BE2C (cell line): Measurements from ENCODE around the gene IQSEC3.
"Not testable (repeated sequence)": the region's sequence is repeated elsewhere in the genome, so short reads cannot be mapped to it uniquely, and the experiment has no call there.

Experiments used
- DNase-seq: peaks from one replicate; pipeline ENCODE4 v3.0.0-alpha.2; 2020
- H3K27me3 ChIP-seq: fragments of 250-450 bp; sonication (Bioruptor Pico); 2 replicates; pipeline ENCODE4 v1.5.1; 2020; ENCODE audit warnings: mild to moderate bottlenecking
- H3K36me3 ChIP-seq: fragments of 250-450 bp; sonication (Bioruptor Pico); 2 replicates; pipeline ENCODE4 v1.5.1; 2020; ENCODE audit warnings: mild to moderate bottlenecking
- H3K4me1 ChIP-seq: fragments of 250-450 bp; sonication (Bioruptor Pico); 2 replicates; pipeline ENCODE4 v1.5.1; 2020
- H3K4me3 ChIP-seq: 2 replicates; pipeline ENCODE4 v1.5.1; 2011; ENCODE audit warnings: low read depth, low read length
- H3K9me3 ChIP-seq: fragments of 250-450 bp; sonication (Bioruptor Pico); 2 replicates; pipeline ENCODE4 v1.5.1; 2020
- TF ChIP-seq, protein P1 (sequence below): IDR thresholded peaks from 2 replicates; pipeline ENCODE4 v1.5.1; 2012; ENCODE audit warnings: mild to moderate bottlenecking, low read depth, low read length

IQSEC3 gene

DNA sequence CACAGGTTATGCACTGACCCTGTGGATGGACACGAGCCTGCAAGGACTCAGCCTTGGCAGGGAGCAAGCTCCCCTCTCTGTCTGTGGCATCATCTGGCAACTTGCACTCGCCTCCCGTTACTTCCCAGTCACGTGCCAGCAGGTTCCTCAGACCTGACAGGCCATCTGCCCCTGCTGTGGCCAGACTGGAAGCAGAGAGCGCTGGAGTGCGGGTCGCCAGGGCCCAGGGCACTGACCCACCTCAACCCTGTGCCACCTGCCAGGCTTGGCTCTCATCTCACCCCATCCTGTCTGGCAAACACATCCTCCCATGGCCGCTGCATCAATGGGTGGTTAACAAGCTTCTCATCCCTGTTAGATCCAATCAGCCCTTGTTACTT lies 119.0 kb downstream of the IQSEC3 start:
- Histone ChIP-seq H3K9me3 (no peaks in the 10 kb centered on the region), H3K4me1 (no peaks in the 10 kb centered on the region), H3K27me3 (no peaks in the 10 kb centered on the region), H3K36me3 (no peaks in the 10 kb centered on the region), H3K4me3 (no peak overlapping the region)
- no peak for DNase-seq
- TF ChIP-seq, protein P1, sequence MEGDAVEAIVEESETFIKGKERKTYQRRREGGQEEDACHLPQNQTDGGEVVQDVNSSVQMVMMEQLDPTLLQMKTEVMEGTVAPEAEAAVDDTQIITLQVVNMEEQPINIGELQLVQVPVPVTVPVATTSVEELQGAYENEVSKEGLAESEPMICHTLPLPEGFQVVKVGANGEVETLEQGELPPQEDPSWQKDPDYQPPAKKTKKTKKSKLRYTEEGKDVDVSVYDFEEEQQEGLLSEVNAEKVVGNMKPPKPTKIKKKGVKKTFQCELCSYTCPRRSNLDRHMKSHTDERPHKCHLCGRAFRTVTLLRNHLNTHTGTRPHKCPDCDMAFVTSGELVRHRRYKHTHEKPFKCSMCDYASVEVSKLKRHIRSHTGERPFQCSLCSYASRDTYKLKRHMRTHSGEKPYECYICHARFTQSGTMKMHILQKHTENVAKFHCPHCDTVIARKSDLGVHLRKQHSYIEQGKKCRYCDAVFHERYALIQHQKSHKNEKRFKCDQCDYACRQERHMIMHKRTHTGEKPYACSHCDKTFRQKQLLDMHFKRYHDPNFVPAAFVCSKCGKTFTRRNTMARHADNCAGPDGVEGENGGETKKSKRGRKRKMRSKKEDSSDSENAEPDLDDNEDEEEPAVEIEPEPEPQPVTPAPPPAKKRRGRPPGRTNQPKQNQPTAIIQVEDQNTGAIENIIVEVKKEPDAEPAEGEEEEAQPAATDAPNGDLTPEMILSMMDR, result no peak

DNA sequence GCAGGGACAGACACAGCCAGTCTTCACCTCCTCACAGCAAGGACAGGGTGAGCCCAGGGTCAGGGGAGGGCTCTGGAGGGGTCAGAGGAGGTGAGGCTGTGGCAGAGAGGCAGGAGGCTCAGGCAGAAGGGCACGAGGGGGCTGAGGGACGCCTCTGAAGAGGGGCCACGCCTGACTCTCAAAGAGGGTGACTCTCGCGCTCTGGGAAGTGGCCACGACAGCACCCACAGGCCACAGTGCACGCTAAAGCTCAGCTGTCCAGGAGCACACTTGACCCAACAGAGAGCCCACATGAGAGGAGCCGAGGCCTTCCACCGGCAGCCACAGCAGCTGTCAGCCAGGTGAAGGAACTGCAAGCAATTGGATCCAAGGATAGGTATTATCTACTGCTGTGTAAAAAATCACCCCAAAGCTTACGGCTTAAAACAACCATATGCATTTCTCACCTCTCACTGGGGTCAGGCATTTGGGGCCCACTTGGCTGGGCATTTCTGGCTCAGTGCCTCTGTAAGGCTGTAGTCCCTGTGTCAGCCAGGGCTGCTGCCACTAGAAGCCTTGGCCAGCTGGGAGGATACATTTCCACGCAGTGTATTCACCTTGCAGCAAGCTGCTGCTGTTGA lies 119.5 kb downstream of the IQSEC3 start:
- no peaks in the 10 kb centered on the region for H3K36me3 ChIP-seq
- H3K27me3 ChIP-seq, result no peaks in the 10 kb centered on the region
- no peaks in the 10 kb centered on the region for H3K4me1 ChIP-seq
- DNase-seq, result no peak
- no peak overlapping the region for H3K4me3 ChIP-seq
- TF ChIP-seq, protein P1, result no peak
- H3K9me3 ChIP-seq, result no peaks in the 10 kb centered on the region

DNA sequence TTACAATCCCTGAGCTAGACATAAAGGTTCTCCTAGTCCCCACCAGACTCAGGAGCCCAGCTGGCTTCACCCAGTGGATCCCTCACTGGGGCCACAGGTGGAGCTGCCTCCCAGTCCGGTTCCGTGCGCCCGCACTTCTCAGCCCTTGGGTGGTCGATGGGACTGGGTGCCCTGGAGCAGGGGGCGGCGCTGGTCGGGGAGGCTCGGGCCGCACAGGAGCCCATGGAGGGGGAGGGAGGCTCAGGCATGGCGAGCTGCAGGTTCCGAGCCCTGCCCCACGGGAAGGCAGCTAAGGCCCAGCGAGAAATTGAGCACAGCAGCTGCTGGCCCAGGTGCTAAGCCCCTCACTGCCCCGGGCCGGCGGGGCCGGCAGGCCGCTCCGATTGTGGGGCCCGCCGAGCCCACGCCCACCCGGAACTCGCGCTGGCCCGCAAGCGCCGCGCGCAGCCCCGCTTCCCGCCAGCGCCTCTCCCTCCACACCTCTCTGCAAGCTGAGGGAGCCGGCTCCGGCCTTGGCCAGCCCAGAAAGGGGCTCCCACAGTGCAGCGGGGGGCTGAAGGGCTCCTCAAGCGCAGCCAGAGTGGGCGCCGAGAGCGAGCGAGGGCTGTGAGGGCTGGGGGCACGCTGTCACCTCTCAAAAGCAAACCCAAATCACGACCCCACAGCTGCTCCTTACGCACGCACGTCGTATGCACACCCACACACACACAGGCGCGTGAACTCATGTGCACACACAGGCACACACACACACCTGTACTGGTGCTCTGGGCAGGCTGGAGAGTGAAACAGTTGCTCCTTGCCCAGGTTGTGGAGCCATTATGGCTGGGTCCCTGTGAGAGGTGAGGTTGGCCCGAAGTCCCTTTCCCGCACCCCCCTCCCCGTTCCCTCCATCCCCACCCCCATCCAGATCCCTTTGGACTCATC lies 121.7 kb downstream of the IQSEC3 start:
- not testable (repeated sequence) for H3K9me3 ChIP-seq, H3K4me1 ChIP-seq, H3K27me3 ChIP-seq, H3K36me3 ChIP-seq, DNase-seq
- peak overlapping the region; percentile 47 for H3K4me3 ChIP-seq

DNA sequence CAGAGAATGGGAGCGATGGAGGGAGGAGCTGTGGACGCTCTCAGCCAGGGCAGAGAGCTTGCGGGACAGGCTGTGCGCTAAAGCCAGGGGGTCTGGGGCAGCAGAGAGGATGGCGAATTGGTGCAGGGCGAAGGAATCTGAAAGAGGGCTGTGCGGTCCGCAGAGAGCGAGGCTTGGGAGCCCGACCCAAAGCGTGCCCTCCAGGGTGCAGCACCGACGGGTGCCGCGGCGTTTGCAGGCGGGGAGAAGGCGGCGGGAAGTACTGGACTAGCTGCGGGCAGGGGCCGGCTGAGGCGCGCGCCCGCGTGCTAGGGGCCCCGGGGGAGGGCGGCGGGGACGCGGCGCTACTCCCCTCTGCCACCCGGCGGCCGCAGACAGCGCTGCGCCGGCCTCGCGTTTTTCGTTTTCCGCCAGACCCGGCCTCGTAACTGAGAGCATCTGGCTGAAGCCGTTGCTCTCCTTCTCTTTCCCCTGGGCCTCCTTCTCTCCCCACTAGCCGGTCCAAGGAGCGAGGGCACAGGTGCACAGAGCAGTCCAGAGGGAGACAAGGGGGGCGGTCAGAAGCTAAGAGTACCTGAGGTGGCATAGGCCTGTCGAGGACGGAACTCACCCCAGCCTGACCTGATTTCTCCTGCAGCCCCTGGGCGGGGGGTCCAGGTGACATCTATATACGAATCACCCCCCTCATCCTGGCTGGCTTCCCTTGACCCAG lies 122.5 kb downstream of the IQSEC3 start:
- H3K4me3 ChIP-seq, result peak overlapping the region; percentile 47
- H3K27me3 ChIP-seq, result no peaks in the 10 kb centered on the region
- H3K36me3 ChIP-seq, result no peaks in the 10 kb centered on the region
- no peaks in the 10 kb centered on the region for H3K9me3 ChIP-seq
- peak; percentile 82 for DNase-seq
- peaks cover 3% of the 10 kb centered on the region; the same call in 1 of the 2 replicates for H3K4me1 ChIP-seq
- TF ChIP-seq, protein P1, result peak; percentile 57

DNA sequence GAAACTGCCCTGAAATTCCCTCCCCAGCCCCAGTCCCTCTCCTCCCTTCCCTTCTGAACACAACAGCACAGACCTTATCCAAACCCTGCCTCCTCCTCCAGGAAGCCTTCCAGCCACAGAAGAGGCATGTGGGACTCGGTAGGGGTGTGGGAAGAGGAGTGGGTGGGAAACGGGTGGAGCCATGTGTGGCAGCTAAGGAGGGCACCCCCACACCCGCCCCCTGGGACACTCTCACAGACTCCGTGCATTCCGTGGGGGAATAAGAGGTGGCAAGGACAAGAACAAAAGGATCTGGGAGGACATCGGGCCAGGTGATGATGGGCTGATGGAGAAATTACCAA lies 123.0 kb downstream of the IQSEC3 start:
- Histone ChIP-seq H3K36me3 (no peaks in the 10 kb centered on the region), H3K9me3 (no peaks in the 10 kb centered on the region), H3K27me3 (no peaks in the 10 kb centered on the region), H3K4me1 (peaks cover 3% of the 10 kb centered on the region; the same call in 1 of the 2 replicates), H3K4me3 (no peak overlapping the region)
- TF ChIP-seq, protein P1, result no peak
- no peak for DNase-seq

DNA sequence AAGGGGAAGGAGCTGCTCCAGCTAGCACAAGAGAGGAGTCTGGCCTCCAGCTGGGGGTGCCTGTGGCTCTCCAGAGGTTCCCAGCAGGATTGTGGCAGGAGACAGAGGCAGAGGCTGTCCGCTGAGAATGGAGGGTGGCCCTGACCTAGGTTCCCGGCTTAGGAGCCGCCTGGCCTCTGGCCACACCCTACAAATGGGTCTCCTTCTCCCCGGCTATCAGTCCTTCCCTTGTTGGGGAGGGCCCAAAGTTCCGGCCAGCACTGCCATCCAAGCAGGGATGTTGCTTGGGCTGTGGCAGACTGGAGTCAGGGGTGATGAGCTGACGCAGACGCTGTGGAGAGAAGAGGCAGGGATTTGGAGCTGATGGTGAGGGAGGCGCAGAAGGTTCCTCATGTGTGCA lies 124.3 kb downstream of the IQSEC3 start:
- Histone ChIP-seq H3K9me3 (no peaks in the 10 kb centered on the region), H3K27me3 (no peaks in the 10 kb centered on the region), H3K4me1 (peaks cover 3% of the 10 kb centered on the region; the same call in 1 of the 2 replicates), H3K4me3 (no peak overlapping the region), H3K36me3 (no peaks in the 10 kb centered on the region)
- no peak for DNase-seq
- TF ChIP-seq, protein P1, result no peak
